Measurements from ENCODE around the gene GYPA. TPM values are rescaled to one million over a fixed set of nuclear protein-coding genes. Genes with fewer than 3 reads are reported as not detected.

Gene GYPA
- total RNA-seq, result not detected in 2 replicates

GRCh38 chr4:144140594-144141295 is at the start of gene GYPA:
Gene GYPA, minus strand, starts transcription at chr4:144140718. Its CDS starts 83 bp downstream, at chr4:144140635.

Other genes starting within 250 kb of the GYPA start
- 0.73 and 3.3 TPM in 2 replicates for gene GYPE, start 235.2 kb downstream of the GYPA start, total RNA-seq
- not detected in 2 replicates for gene GYPB, start 121.3 kb downstream of the GYPA start, total RNA-seq